GM10248 (cell line): ENCODE data around the gene TMEM208.
A peak's percentile ranks its signal among the peaks of the same experiment; 100 is the strongest.

Experiments used
- CTCF ChIA-PET: fragments of 300-600 bp; sonication (Branson Sonifier 250); formaldehyde crosslinking; extraction: SDS; loops from one replicate; lab custom pipeline; 2021; ENCODE audit warnings: antibody characterized with exemption; lab: Yijun Ruan, JAX
- POLR2A ChIA-PET: fragments of 350-650 bp; sonication (Branson Sonifier 250); formaldehyde crosslinking; extraction: SDS; loops from one replicate; lab custom pipeline; 2020; ENCODE audit warnings: antibody characterized with exemption; lab: Yijun Ruan, JAX
- DNase-seq: peaks from one replicate; pipeline ENCODE4 v3.0.0; 2012; ENCODE audit errors: extremely low spot score
- CTCF ChIP-seq: IDR thresholded peaks from 2 replicates; pipeline ENCODE4 v1.5.1; 2012; ENCODE audit warnings: mild to moderate bottlenecking, low read depth; ENCODE audit errors: extremely low read depth, missing control alignments, control extremely low read depth

Gene TMEM208

GRCh38 chr16:67191995-67192681 is 34.8 kb upstream of the TMEM208 start, which contains the start of gene E2F4:
Gene E2F4 (plus strand): TSS chr16:67192155. CDS start chr16:67192228, 73 bp downstream.
- CTCF ChIA-PET, result interaction anchor here (0.8 to 1.9 kb wide), 7 partner anchors 14 to 37 kb away, joined by 3 to 7 read pairs (median 3); partner anchors contain the start of genes FBXL8, NOL3 and TRADD
- DNase-seq, result peak; percentile 95
- no peak for TF ChIP-seq CTCF
- POLR2A ChIA-PET, result interaction anchor here (0.6 to 0.7 kb wide), 3 partner anchors 41 to 1715 kb away, joined by 3 to 4 read pairs (median 3); partner anchors contain the start of gene B3GNT9

DNA sequence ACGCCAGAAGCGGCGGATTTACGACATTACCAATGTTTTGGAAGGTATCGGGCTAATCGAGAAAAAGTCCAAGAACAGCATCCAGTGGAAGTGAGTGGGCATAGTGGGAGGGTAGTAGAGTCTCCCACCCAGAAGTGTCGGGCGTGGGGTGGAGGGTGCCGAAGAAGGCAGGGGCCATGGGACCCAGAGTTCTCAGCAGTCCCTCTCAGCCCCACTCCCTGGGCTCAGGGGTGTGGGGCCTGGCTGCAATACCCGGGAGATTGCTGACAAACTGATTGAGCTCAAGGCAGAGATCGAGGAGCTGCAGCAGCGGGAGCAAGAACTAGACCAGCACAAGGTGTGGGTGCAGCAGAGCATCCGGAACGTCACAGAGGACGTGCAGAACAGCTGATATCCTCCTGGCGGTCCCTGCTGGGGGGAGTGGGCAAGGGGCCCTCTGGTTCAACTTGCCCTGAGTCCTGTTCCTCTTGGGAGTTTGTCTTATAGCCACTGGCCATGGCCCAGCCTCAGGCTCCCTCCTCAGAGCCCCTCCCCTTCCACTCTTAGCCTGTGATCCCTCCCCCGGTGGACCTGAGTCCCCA is 34.1 kb upstream of the TMEM208 start:
- ChIA-PET CTCF (interaction anchor here (0.8 to 1.9 kb wide), 6 partner anchors 13 to 38 kb away, joined by 3 to 7 read pairs (median 3); partner anchors contain the start of genes FBXL8, NOL3 and TRADD), POLR2A (interaction anchor here (0.6 to 0.7 kb wide), 3 partner anchors 42 to 1714 kb away, joined by 3 to 4 read pairs (median 3); partner anchors contain the start of gene B3GNT9)
- TF ChIP-seq CTCF, result no peak
- no peak for DNase-seq

GRCh38 chr16:67193536-67193935 is 33.4 kb upstream of the TMEM208 start:
- ChIA-PET POLR2A (interaction anchor here (0.6 kb wide), 1 partner anchor 242 kb away, joined by 5 read pairs; no protein-coding TSS in a partner anchor), CTCF (interaction anchor here (1.5 to 2.6 kb wide), 4 partner anchors 9 to 38 kb away, joined by 4 to 10 read pairs (median 8); partner anchors contain the start of gene TMEM208)
- no peak for DNase-seq
- no peak for TF ChIP-seq CTCF

DNA sequence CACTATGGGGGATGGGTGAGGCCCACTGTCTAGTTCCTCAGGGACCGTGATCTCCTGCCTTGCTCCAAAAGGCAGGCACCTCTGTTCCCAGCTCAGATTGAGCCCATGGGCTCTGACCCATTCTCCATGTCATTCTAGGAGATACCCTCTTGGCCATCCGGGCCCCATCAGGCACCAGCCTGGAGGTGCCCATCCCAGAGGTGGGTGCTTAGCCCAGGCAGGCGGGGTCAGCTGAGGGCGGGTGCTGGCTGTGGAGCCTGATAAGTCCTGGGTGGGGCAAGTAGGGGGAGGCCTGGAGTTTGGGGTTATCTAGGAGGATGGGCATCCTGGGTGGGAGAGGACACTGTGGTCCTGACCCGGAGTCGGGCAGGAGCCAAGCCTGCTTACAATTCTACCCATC is 32.7 kb upstream of the TMEM208 start:
- ChIA-PET POLR2A (interaction anchor here (0.5 kb wide), 1 partner anchor 334 kb away, joined by 5 read pairs; no protein-coding TSS in a partner anchor), CTCF (interaction anchor here (1.1 to 2.6 kb wide), 5 partner anchors 9 to 215 kb away, joined by 3 to 10 read pairs (median 4); partner anchors contain the start of gene TMEM208)
- no peak for TF ChIP-seq CTCF
- DNase-seq, result no peak

GRCh38 chr16:67195676-67196075 is 31.3 kb upstream of the TMEM208 start:
- DNase-seq, result no peak
- no peak for TF ChIP-seq CTCF
- ChIA-PET POLR2A (no interaction called here), CTCF (interaction anchor here (2.0 to 2.6 kb wide), 2 partner anchors 11 to 31 kb away, joined by 8 to 10 read pairs; partner anchors contain the start of gene TMEM208)

- ChIA-PET CTCF (interaction anchor here (1.4 to 3.0 kb wide), 5 partner anchors 11 to 244 kb away, joined by 5 to 9 read pairs (median 8); no protein-coding TSS in a partner anchor), POLR2A (no interaction called here)
Measured at GRCh38 chr16:67196881-67197280, 30.0 kb upstream of the TMEM208 start.

More at GRCh38 chr16:67196881-67197280, 30.0 kb upstream of the TMEM208 start:
- TF ChIP-seq CTCF, result no peak
- DNase-seq, result no peak
